Kidney (tissue), 14 donors: Measurements from ENCODE around the gene ATG4B. TPM values are rescaled to one million over a fixed set of nuclear protein-coding genes. Genes with fewer than 3 reads are reported as not detected.
A peak's percentile ranks its signal among the peaks of the same experiment; 100 is the strongest.

Experiments used
- DNase-seq, 5 donors: peaks; one replicate each; pipeline ENCODE4 v3.0.0-alpha.2; 2013 to 2020
- FAIRE-seq: peaks from 2 replicates; lab custom pipeline; 2012; peaks lifted over from hg19 to GRCh38; lab: Jason Lieb, UNC
- H3K27ac ChIP-seq, 2 donors: one replicate each; pipeline ENCODE4 v1.7.0; 2013; ENCODE audit warnings: low read depth in 2 of 2, low read length in 2 of 2, inconsistent platforms in 1 of 2
- H3K27me3 ChIP-seq: one replicate; pipeline ENCODE4 v1.7.1; 2013; ENCODE audit warnings: low read length, inconsistent platforms; ENCODE audit not compliant: control insufficient read depth, insufficient read depth
- H3K36me3 ChIP-seq, 3 donors: one replicate each; pipeline versions ENCODE4 v1.7.0 to v1.7.1; 2013; ENCODE audit warnings: low read length in 3 of 3, control low read depth in 1 of 3, inconsistent platforms in 1 of 3; ENCODE audit not compliant: insufficient read depth in 3 of 3, control insufficient read depth in 2 of 3
- H3K4me1 ChIP-seq, 3 donors: one replicate each; pipeline versions ENCODE4 v1.7.0 to v1.7.1; 2013; ENCODE audit warnings: low read length in 3 of 3, inconsistent platforms in 1 of 3, low read depth in 1 of 3; ENCODE audit not compliant: control insufficient read depth in 2 of 3, insufficient read depth in 2 of 3
- H3K4me3 ChIP-seq, 3 donors: one replicate each; pipeline versions ENCODE4 v1.7.0 to v1.8.1; 2013; ENCODE audit warnings: low read length in 3 of 3, control low read depth in 1 of 3, inconsistent platforms in 1 of 3
- H3K9ac ChIP-seq, 3 donors: one replicate each; pipeline versions ENCODE4 v1.7.0 to v1.7.1; 2013; ENCODE audit warnings: low read length in 3 of 3, control low read depth in 1 of 3, inconsistent platforms in 1 of 3
- H3K9me3 ChIP-seq, 3 donors: one replicate each; pipeline versions ENCODE4 v1.7.0 to v1.7.1; 2013; ENCODE audit warnings: low read length in 3 of 3, control low read depth in 1 of 3, inconsistent platforms in 1 of 3; ENCODE audit not compliant: control insufficient read depth in 2 of 3, insufficient read depth in 1 of 3
- CTCF ChIP-seq: IDR thresholded peaks from 3 replicates; pipeline ENCODE4 v1.5.1; 2012; ENCODE audit warnings: mild to moderate bottlenecking, moderate library complexity, borderline replicate concordance; ENCODE audit not compliant: insufficient read depth; ENCODE audit errors: extremely low read depth
- intact Hi-C: fragments of 100-400 bp; cut with DNase I; formaldehyde crosslinking; loops from one replicate; pipeline ENCODE4 v1.11.1; 2022
- polyA plus RNA-seq: library from polyadenylated mRNA; stranded (reverse); fragments of 350-450 nt; fragmentation: Illumina TruSeq; extraction: RNeasy Lipid Tissue Mini Kit (QIAGEN cat#74804); gene quantifications from one replicate; pipeline ENCODE4 v1.2.3, GENCODE V29; 2014; ENCODE audit warnings: low read depth, low replicate concordance; ENCODE audit not compliant: insufficient read depth
- total RNA-seq: library from RNA; stranded (reverse); fragmentation: NEBNext Ultra II Directional; extraction: Animal tissue kit (Norgen Biotek cat#: 25700); gene quantifications from one replicate; pipeline ENCODE4 v1.2.1, GENCODE V29; 2021
- donor health status: control.
- donor health status: control.
- donor health status: control.
- donor health status: control.
- donor health status: control.
- donor health status: DM: yes; HTN: yes; CAD: no.
- donor health status: Normal renal cell carcinoma (clear cell type).

Gene ATG4B
- total and polyA plus RNA-seq, 2 donors from 2014 or later: 56.6 to 81.0 TPM

GRCh38 chr2:241672243-241673188 is 35.0 kb downstream of the ATG4B start:
- FAIRE-seq: no peak
- DNase-seq: peak in 1 of 5 donors; percentile 64
- Histone ChIP-seq H3K36me3 (peaks cover 0 to 20% (median 13%) of the 10 kb centered on the region in 3 donors), H3K27me3 (no peaks in the 10 kb centered on the region), H3K9ac (no peak overlapping the region), H3K4me1 (no peaks in the 10 kb centered on the region), H3K4me3 (no peak overlapping the region), H3K27ac (no peak overlapping the region), H3K9me3 (no peaks in the 10 kb centered on the region)
- TF ChIP-seq CTCF: no peak
- intact Hi-C loops: no loop called here

DNA sequence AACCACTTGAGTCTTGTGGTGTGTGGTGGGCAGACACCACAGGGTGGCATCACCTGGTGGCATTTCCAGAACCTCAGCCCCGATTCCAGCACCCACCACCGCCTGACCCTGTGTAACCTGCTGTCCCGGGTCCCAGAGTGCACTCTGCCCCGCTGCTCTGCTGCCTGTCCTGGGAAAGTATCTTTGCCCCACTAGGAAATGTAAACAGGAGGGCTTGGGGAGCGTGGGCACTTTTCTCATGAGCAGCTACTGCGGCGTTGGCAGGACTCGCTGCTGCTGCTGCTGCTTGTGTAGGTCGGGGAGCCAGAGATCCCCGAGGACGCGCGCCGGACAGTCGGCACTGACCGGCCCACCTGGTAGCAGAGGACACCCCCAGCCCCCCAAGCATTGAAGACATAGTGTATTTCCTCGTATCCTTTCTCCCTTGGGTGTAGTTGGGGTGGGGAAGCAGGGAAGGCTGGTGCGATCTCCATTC is 35.7 kb downstream of the ATG4B start:
- no peak for TF ChIP-seq CTCF
- H3K27ac ChIP-seq: no peak overlapping the region
- H3K36me3 ChIP-seq: peaks cover 0 to 13% (median 8%) of the 10 kb centered on the region in 3 donors
- intact Hi-C loops: no loop called here
- no peaks in the 10 kb centered on the region for H3K4me1 ChIP-seq
- H3K27me3 ChIP-seq: no peaks in the 10 kb centered on the region
- H3K4me3 ChIP-seq: no peak overlapping the region
- no peak overlapping the region for H3K9ac ChIP-seq
- FAIRE-seq (no peak), DNase-seq (no peak)
- no peaks in the 10 kb centered on the region for H3K9me3 ChIP-seq

GRCh38 chr2:241673797-241674725 is 36.6 kb downstream of the ATG4B start:
- Histone ChIP-seq H3K9ac (no peak overlapping the region), H3K4me1 (no peaks in the 10 kb centered on the region), H3K36me3 (peaks cover 0 to 13% (median 4%) of the 10 kb centered on the region in 3 donors), H3K4me3 (no peak overlapping the region), H3K27ac (no peak overlapping the region), H3K27me3 (no peaks in the 10 kb centered on the region), H3K9me3 (no peaks in the 10 kb centered on the region)
- intact Hi-C loops: no loop called here
- no peak for TF ChIP-seq CTCF
- no peak for FAIRE-seq
- DNase-seq: no peak
